Keratinocyte (primary cell): ENCODE data around the gene KRR1. TPM values are rescaled to one million over a fixed set of nuclear protein-coding genes. Genes with fewer than 3 reads are reported as not detected.

Source experiments
- DNase-seq: peaks from one replicate; pipeline ENCODE4 v3.0.0-alpha.2; 2011; ENCODE audit warnings: low read depth, missing footprints, low spot score
- FAIRE-seq: peaks from 2 replicates; lab custom pipeline; 2011; peaks lifted over from hg19 to GRCh38; lab: Jason Lieb, UNC
- H2AFZ ChIP-seq: 2 replicates; pipeline ENCODE4 v1.6.0; 2012; ENCODE audit warnings: low read length, control low read depth, inconsistent platforms; ENCODE audit not compliant: control insufficient read depth
- H3K27ac ChIP-seq: 2 replicates; pipeline ENCODE4 v1.5.1; 2011; ENCODE audit warnings: low read length; ENCODE audit not compliant: control insufficient read depth, insufficient read depth
- H3K27me3 ChIP-seq: 3 replicates; pipeline ENCODE4 v1.6.0; 2011; ENCODE audit warnings: low read length; ENCODE audit not compliant: control insufficient read depth, insufficient read depth; ENCODE audit errors: extremely low read depth
- H3K36me3 ChIP-seq, 2 experiments: 2 replicates in 1 of 2; 3 replicates in 1 of 2; pipeline ENCODE4 v1.5.1; 2011; ENCODE audit warnings: low read length in 2 of 2, mild to moderate bottlenecking in 1 of 2; ENCODE audit not compliant: control insufficient read depth in 2 of 2, insufficient read depth in 2 of 2; ENCODE audit errors: extremely low read depth in 1 of 2
- H3K4me1 ChIP-seq: 3 replicates; pipeline ENCODE4 v1.5.1; 2011; ENCODE audit warnings: low read length; ENCODE audit not compliant: control insufficient read depth, insufficient read depth; ENCODE audit errors: extremely low read depth
- H3K4me2 ChIP-seq: 3 replicates; pipeline ENCODE4 v1.6.0; 2011; ENCODE audit warnings: low read depth, low read length; ENCODE audit not compliant: control insufficient read depth, insufficient read depth; ENCODE audit errors: extremely low read depth
- H3K4me3 ChIP-seq, 3 experiments: fragments of 200-600 bp in 1 of 3; sonication (generic) in 1 of 3; 2 replicates in 2 of 3; 3 replicates in 1 of 3; pipeline ENCODE4 v1.5.1; 2011 to 2016; ENCODE audit warnings: low read length in 3 of 3, mild to moderate bottlenecking in 3 of 3, control low read depth in 2 of 3, inconsistent platforms in 1 of 3, low read depth in 1 of 3, mixed read lengths in 1 of 3, mixed run types in 1 of 3, moderate library complexity in 1 of 3; ENCODE audit not compliant: control insufficient read depth in 2 of 3, insufficient read depth in 2 of 3; ENCODE audit errors: extremely low read depth in 1 of 3
- H3K79me2 ChIP-seq: 2 replicates; pipeline ENCODE4 v1.6.0; 2012; ENCODE audit warnings: low read length; ENCODE audit not compliant: control insufficient read depth, insufficient read depth
- H3K9ac ChIP-seq: 3 replicates; pipeline ENCODE4 v1.6.0; 2011; ENCODE audit warnings: low read length; ENCODE audit not compliant: control insufficient read depth, insufficient read depth; ENCODE audit errors: extremely low read depth
- H3K9me1 ChIP-seq: 3 replicates; pipeline ENCODE4 v1.6.0; 2011; ENCODE audit warnings: low read length; ENCODE audit not compliant: control insufficient read depth, insufficient read depth; ENCODE audit errors: extremely low read depth
- H3K9me3 ChIP-seq: 2 replicates; pipeline ENCODE4 v1.5.1; 2012; ENCODE audit warnings: low read depth, low read length; ENCODE audit not compliant: control insufficient read depth
- H4K20me1 ChIP-seq: 3 replicates; pipeline ENCODE4 v1.6.0; 2011; ENCODE audit warnings: low read length; ENCODE audit not compliant: control insufficient read depth, insufficient read depth; ENCODE audit errors: extremely low read depth
- CTCF ChIP-seq, 3 experiments: IDR thresholded peaks in 1 of 3; conservative IDR thresholded peaks in 1 of 3; optimal IDR thresholded peaks in 1 of 3; 2 replicates in 2 of 3; 3 replicates in 1 of 3; pipeline versions ENCODE3 to v1.5.1; 2011; ENCODE audit warnings: low read length in 3 of 3, mild to moderate bottlenecking in 3 of 3, moderate library complexity in 2 of 3, control low read depth in 1 of 3, inconsistent platforms in 1 of 3; ENCODE audit not compliant: insufficient read depth in 2 of 3; ENCODE audit errors: extremely low read depth in 1 of 3
- EZH2 ChIP-seq: IDR thresholded peaks from one replicate; pipeline ENCODE4 v1.6.1; 2012; ENCODE audit warnings: inconsistent platforms, mild to moderate bottlenecking, low read length, moderate library complexity
- dilution Hi-C: fragments of 300-500 bp; cut with MboI; formaldehyde crosslinking; loops from one replicate; pipeline ENCODE4 v1.7.0; 2020; ENCODE audit warnings: low sequenced_read_pairs; ENCODE audit not compliant: extremely low pct_ligation_motif_present
- polyA plus RNA-seq, 5 experiments: library from polyadenylated mRNA; depleted of rRNA in 3 of 5; stranded (reverse) in 3 of 5; stranded (forward) in 1 of 5; unstranded in 1 of 5; fragments of >200 nt; gene quantifications; 1 replicate in 1 of 5; 2 replicates in 3 of 5; 3 replicates in 1 of 5; pipeline versions ENCODE4 v1.2.1 to v1.2.3, GENCODE V29; 2011 to 2012; ENCODE audit warnings: missing spikeins in 2 of 5, low read depth in 1 of 5, low replicate concordance in 1 of 5

The KRR1 gene
- polyA plus RNA-seq, 1 donor (not counting 4 experiments of a cell fraction or from before 2014, with no cell fraction given), result 74.7 TPM

- Histone ChIP-seq H3K4me3 (no peak overlapping the region), H3K27ac (no peak overlapping the region), H3K9ac (no peak overlapping the region), H3K27me3 (no peaks in the 10 kb centered on the region), H3K9me1 (no peaks in the 10 kb centered on the region), H3K4me2 (no peak overlapping the region), H3K9me3 (no peaks in the 10 kb centered on the region), H4K20me1 (no peaks in the 10 kb centered on the region), H2AFZ (no peak overlapping the region), H3K36me3 (no peaks in the 10 kb centered on the region), H3K79me2 (no peaks in the 10 kb centered on the region), H3K4me1 (no peaks in the 10 kb centered on the region)
- FAIRE-seq (no peak), DNase-seq (no peak)
- dilution Hi-C loops, result no loop called here
- TF ChIP-seq CTCF (optimal IDR thresholded peaks at IDR 0.05 in 1 of 3, IDR thresholded peaks at IDR 0.05 in 1 of 3, conservative IDR thresholded peaks at IDR 0.05 in 1 of 3; ENCODE audit: extremely low read depth in 1 of 3, insufficient read depth in 2 of 3, low read length in 3 of 3) (no peak), EZH2 (no peak)
These were observed 37.5 kb upstream of the KRR1 start for GRCh38 chr12:75548879-75549278.

GRCh38 chr12:75545636-75546035, 34.2 kb upstream of the KRR1 start:
- Histone ChIP-seq H3K9me3 (no peaks in the 10 kb centered on the region), H3K9me1 (no peaks in the 10 kb centered on the region), H3K36me3 (no peaks in the 10 kb centered on the region), H3K27ac (no peak overlapping the region), H3K4me2 (no peak overlapping the region), H2AFZ (no peak overlapping the region), H3K9ac (no peak overlapping the region), H3K4me1 (no peaks in the 10 kb centered on the region), H3K79me2 (no peaks in the 10 kb centered on the region), H3K4me3 (no peak overlapping the region), H4K20me1 (no peaks in the 10 kb centered on the region), H3K27me3 (no peaks in the 10 kb centered on the region)
- TF ChIP-seq CTCF (optimal IDR thresholded peaks at IDR 0.05 in 1 of 3, IDR thresholded peaks at IDR 0.05 in 1 of 3, conservative IDR thresholded peaks at IDR 0.05 in 1 of 3; ENCODE audit: extremely low read depth in 1 of 3, insufficient read depth in 2 of 3, low read length in 3 of 3), result no peak
- no peak for TF ChIP-seq EZH2
- dilution Hi-C loops, result no loop called here
- DNase-seq (no peak), FAIRE-seq (no peak)
